Inflammatory macrophage treated with lipopolysaccharide for 1 hour (primary cell): Measurements from ENCODE around the gene PRRG1.
"Not testable (repeated sequence)": the region's sequence is repeated elsewhere in the genome, so short reads cannot be mapped to it uniquely, and the experiment has no call there.

ENCODE experiments used
- DNase-seq, 2 donors: peaks; one replicate each; pipeline ENCODE4 v3.0.0-alpha.2; 2020 to 2022

The PRRG1 gene

GRCh38 chrX:37349221-37350033, at the start of gene PRRG1:
PRRG1 (plus strand) TSS chrX:37349364; CDS start chrX:37406250, 56,886 bp downstream.
- peak; percentile 58 to 63 for DNase-seq

GRCh38 chrX:37302569-37302968, 46.6 kb upstream of the PRRG1 start:
- no peak for DNase-seq

GRCh38 chrX:37305238-37305637, 43.9 kb upstream of the PRRG1 start:
- not testable (repeated sequence) for DNase-seq

GRCh38 chrX:37314531-37314930, 34.6 kb upstream of the PRRG1 start:
- DNase-seq, result no peak

GRCh38 chrX:37315511-37316248, 33.5 kb upstream of the PRRG1 start:
- no peak for DNase-seq

GRCh38 chrX:37320541-37321203, 28.5 kb upstream of the PRRG1 start:
- no peak for DNase-seq

- DNase-seq, result no peak
Observed at GRCh38 chrX:37330642-37331041, 18.5 kb upstream of the PRRG1 start.

GRCh38 chrX:37331546-37331945, 17.6 kb upstream of the PRRG1 start:
- DNase-seq, result no peak

- no peak for DNase-seq
Observed at GRCh38 chrX:37332055-37332454, 17.1 kb upstream of the PRRG1 start.

GRCh38 chrX:37332987-37333658, 16.0 kb upstream of the PRRG1 start:
- DNase-seq, result peak; percentile 14 to 34

- DNase-seq, result peak; percentile 25 to 55
Observed at GRCh38 chrX:37347420-37347819, 1.7 kb upstream of the PRRG1 start.

- no peak for DNase-seq
Observed at GRCh38 chrX:37348231-37348970, 763 bp upstream of the PRRG1 start.

GRCh38 chrX:37348971-37349220, 268 bp upstream of the PRRG1 start:
- DNase-seq, result no peak

GRCh38 chrX:37350034-37350365, 836 bp downstream of the PRRG1 start:
- no peak for DNase-seq

GRCh38 chrX:37353646-37354045, 4.5 kb downstream of the PRRG1 start:
- DNase-seq, result no peak

- no peak for DNase-seq
Observed at GRCh38 chrX:37357436-37357835, 8.3 kb downstream of the PRRG1 start.

GRCh38 chrX:37361596-37361995, 12.4 kb downstream of the PRRG1 start:
- no peak for DNase-seq

GRCh38 chrX:37364666-37365065, 15.5 kb downstream of the PRRG1 start:
- DNase-seq, result no peak

- DNase-seq, result no peak
Observed at GRCh38 chrX:37367946-37368345, 18.8 kb downstream of the PRRG1 start.

- DNase-seq, result peak in 1 of 2 donors; percentile 19
Observed at GRCh38 chrX:37370499-37371141, 21.5 kb downstream of the PRRG1 start.

GRCh38 chrX:37371578-37371991, 22.4 kb downstream of the PRRG1 start:
- peak in 1 of 2 donors; percentile 46 for DNase-seq

- DNase-seq, result no peak
Observed at GRCh38 chrX:37378404-37378803, 29.2 kb downstream of the PRRG1 start.
